Muscle of leg (tissue), 11 donors: ENCODE data around the gene TNFAIP8. TPM values are rescaled to one million over a fixed set of nuclear protein-coding genes. Genes with fewer than 3 reads are reported as not detected.
"Not testable (repeated sequence)": the region's sequence is repeated elsewhere in the genome, so short reads cannot be mapped to it uniquely, and the experiment has no call there.

Experiments
- DNase-seq: peaks from one replicate; pipeline ENCODE4 v3.0.0; 2013
- H3K27ac ChIP-seq: one replicate; pipeline ENCODE4 v1.5.1; 2013; ENCODE audit warnings: mild to moderate bottlenecking, low read length, control low read depth
- H3K27me3 ChIP-seq: one replicate; pipeline ENCODE4 v1.6.1; 2013; ENCODE audit warnings: low read length; ENCODE audit not compliant: control insufficient read depth, insufficient read depth
- H3K36me3 ChIP-seq: one replicate; pipeline ENCODE4 v1.6.1; 2013; ENCODE audit warnings: low read length; ENCODE audit not compliant: control insufficient read depth, insufficient read depth
- H3K4me1 ChIP-seq: one replicate; pipeline ENCODE4 v1.6.1; 2013; ENCODE audit warnings: low read length; ENCODE audit not compliant: control insufficient read depth, insufficient read depth
- H3K4me3 ChIP-seq: one replicate; pipeline ENCODE4 v1.5.1; 2013; ENCODE audit warnings: low read length, control low read depth
- H3K9me3 ChIP-seq: replicated peaks from 2 replicates; pipeline ENCODE4 v1.6.1; 2013; ENCODE audit warnings: low read depth, low read length; ENCODE audit not compliant: control insufficient read depth
- WGBS: methylation state at CpG from one replicate; pipeline ENCODE4 v1.1.5; 2013; ENCODE audit warnings: missing lambda C conversion rate; ENCODE audit not compliant: insufficient coverage; 5-methylcytosine and 5-hydroxymethylcytosine counted together
- polyA plus RNA-seq, 8 donors: library from polyadenylated mRNA; unstranded; fragments of 120-200 nt; gene quantifications; one replicate each; pipeline versions ENCODE4 v1.2.1 to v1.2.3, GENCODE V29; 2013; ENCODE audit warnings: inconsistent platforms in 1 of 8, low replicate concordance in 1 of 8; ENCODE audit not compliant: insufficient read length in 8 of 8, insufficient read depth in 1 of 8
- total RNA-seq: library from RNA; stranded (reverse); fragments of 120-200 nt; gene quantifications from one replicate; pipeline ENCODE4 v1.2.4, GENCODE V29; 2013

The TNFAIP8 gene
- total and polyA plus RNA-seq, 9 donors = 10.8 to 14.8 (median 12.1) TPM

DNA sequence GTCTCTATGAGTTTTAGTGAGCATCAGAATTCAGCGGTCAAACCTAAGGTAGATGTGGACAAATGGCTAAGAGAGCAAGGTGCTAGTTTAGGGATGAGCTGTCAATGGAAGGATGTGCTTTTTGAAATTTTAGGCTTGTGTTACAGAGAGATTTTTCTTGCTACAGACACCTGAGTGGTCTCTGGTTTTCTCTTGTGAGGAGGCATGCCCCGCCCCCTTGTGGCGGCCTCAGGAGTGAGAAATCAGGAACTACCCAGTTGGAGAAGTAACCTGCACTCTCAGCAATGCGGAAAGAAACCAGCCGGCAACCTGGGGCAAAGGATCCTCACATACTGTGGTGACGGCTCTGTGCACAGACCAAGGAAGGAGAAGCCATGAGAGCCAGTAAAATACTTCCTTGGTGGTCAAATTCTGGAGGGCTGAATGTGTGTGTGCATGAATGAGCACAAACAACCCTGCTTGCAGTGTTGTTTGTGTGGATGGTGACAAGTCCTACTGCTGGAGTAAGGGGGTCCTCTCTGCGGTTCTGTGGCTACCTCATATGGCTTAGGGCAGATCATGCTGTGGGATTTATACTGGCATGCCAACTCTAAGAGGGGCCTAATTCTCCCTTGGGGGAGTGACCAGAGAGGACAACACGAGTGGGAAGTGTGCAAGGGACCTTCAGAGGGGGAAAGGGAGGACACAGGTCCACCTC is 79.8 kb downstream of the TNFAIP8 start:
- 62% methylated on average over 6 of the region's 8 CpGs for WGBS

DNA sequence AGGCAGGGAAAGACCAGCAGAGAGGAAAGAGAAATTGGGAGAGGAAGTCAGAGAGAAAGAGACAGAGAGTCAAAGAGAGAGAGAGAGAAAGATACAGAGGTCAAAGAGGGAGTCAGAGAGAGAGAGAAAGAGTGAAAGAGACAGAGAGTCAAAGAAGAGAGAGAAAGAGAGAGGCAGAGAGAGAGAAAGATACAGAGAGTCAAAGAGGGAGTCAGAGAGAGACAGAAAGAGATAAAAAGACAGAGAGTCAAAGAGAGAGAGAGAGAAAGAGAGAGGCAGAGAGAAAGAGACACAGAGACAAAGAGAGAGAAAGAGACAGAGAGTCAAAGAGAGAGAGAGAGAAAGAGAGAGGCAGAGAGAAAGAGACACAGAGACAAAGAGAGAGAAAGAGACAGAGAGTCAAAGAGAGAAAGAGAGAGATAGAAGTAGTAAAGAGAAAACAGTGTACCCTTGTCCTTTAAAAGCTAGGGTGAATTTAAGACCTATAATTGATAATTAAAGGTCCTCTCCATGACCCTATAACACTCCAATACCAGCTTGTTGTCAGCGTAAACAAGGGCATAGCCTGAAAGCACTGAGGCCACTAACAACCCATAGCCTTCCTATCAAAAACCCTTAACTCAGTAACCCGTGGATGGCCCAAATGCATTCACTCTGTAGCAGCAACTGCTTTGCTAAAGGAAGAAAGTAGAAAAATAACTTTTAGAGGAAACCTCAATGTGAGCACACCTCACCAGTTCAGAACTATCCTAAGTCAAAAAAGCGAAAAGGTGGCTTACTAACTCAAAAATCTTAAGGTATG is 82.2 kb downstream of the TNFAIP8 start:
- WGBS = no CpG with 5 or more reads among the region's 3 CpGs

More for the DNA sequence above, 79.8 kb downstream of the TNFAIP8 start:
- H3K27ac ChIP-seq = no peak overlapping the region
- H3K9me3 ChIP-seq = no peaks in the 10 kb centered on the region
- H3K4me3 ChIP-seq = no peak overlapping the region
- DNase-seq = peak; percentile 41
- no peaks in the 10 kb centered on the region for H3K36me3 ChIP-seq
- H3K4me1 ChIP-seq = no peaks in the 10 kb centered on the region
- no peaks in the 10 kb centered on the region for H3K27me3 ChIP-seq

DNA sequence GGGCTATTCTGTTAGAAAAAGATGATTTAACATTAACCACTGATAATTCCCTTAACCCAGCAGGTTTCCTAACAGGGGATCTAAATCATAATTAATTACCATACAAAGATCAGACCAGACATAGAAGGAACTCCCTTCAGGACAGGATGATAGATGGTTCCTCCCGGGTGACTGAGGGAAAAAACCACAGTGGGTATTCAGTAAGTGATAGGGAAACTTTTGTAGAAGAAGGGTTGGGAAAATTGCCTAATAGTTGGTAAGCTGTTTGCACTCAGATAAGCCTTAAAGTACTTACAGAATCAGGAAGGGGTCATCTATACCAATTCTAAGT is 82.7 kb downstream of the TNFAIP8 start:
- not testable (repeated sequence) for DNase-seq, H3K9me3 ChIP-seq, H3K27ac ChIP-seq, H3K36me3 ChIP-seq, H3K27me3 ChIP-seq, H3K4me1 ChIP-seq, H3K4me3 ChIP-seq
- no CpG with 5 or more reads among the region's 1 CpG for WGBS

More for the DNA sequence above, 82.2 kb downstream of the TNFAIP8 start:
- not testable (repeated sequence) for H3K36me3 ChIP-seq, H3K27me3 ChIP-seq, H3K4me3 ChIP-seq, H3K27ac ChIP-seq, H3K9me3 ChIP-seq, H3K4me1 ChIP-seq, DNase-seq

DNA sequence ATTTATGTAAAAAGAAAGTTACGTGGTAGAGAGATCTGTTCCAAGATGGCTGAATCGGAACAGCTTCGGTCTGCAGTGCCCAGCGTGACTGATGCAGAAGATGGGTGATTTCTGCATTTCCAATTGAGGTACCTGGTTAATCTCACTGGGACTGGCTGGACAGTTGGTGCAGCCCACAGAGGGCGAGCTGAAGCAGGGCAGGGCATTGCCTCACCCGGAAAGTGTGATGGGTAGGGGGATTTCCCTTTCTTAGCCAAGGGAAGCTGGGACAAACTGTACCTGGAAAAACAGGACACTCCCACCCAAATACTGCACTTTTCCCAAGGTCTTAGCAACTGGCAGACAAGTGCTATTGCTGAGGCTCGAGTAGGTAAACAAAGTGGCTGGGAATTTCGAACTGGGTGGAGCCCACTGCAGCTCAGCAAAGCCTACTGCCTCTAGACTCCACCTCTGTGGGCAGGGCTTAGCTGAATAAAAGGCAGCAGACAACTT is 83.4 kb downstream of the TNFAIP8 start:
- no peaks in the 10 kb centered on the region for H3K4me1 ChIP-seq
- DNase-seq = no peak
- WGBS = 80% methylated on average over 5 of the region's 8 CpGs
- no peaks in the 10 kb centered on the region for H3K36me3 ChIP-seq
- H3K27me3 ChIP-seq = no peaks in the 10 kb centered on the region
- H3K4me3 ChIP-seq = no peak overlapping the region
- no peaks in the 10 kb centered on the region for H3K9me3 ChIP-seq
- H3K27ac ChIP-seq = no peak overlapping the region

DNA sequence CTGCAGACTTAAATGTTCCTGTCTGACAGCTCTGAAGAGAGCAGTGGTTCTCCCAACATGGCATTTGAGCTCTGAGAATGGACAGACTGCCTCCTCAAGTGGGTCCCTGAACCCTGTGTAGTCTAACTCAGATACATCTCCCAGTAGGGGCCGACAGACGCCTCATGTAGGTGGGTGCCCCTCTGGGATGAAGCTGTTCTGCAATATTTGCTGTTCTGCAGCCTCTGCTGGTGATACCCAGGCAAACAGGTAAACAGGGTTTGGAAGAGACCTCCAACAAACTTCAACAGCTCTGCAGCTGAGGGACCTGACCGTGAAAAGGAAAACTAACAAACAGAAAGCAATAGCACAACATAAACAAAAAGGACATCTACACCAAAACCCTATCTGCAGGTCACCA is 83.8 kb downstream of the TNFAIP8 start:
- WGBS = no CpG with 5 or more reads among the region's 3 CpGs
- DNase-seq, H3K4me1 ChIP-seq, H3K27ac ChIP-seq, H3K9me3 ChIP-seq, H3K27me3 ChIP-seq, H3K4me3 ChIP-seq, H3K36me3 ChIP-seq: not testable (repeated sequence)

DNA sequence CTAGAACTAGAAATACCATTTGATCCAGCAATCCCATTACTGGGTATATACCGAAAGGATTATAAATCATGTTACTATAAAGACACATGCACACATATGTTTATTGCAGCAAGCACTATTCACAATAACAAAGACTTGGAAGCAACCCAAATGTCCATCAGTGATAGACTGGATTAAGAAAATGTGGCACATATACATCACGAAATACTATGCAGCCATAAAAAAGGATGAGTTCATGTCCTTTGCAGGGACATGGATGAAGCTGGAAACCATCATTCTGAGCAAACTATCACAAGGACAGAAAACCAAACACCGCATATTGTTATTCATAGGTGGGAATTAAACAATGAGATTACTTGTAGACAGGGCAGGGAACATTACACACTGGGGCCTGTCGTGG is 88.8 kb downstream of the TNFAIP8 start:
- not testable (repeated sequence) for H3K36me3 ChIP-seq, H3K4me3 ChIP-seq, H3K9me3 ChIP-seq, H3K4me1 ChIP-seq, H3K27me3 ChIP-seq, DNase-seq, H3K27ac ChIP-seq
- no CpG with 5 or more reads among the region's 4 CpGs for WGBS

DNA sequence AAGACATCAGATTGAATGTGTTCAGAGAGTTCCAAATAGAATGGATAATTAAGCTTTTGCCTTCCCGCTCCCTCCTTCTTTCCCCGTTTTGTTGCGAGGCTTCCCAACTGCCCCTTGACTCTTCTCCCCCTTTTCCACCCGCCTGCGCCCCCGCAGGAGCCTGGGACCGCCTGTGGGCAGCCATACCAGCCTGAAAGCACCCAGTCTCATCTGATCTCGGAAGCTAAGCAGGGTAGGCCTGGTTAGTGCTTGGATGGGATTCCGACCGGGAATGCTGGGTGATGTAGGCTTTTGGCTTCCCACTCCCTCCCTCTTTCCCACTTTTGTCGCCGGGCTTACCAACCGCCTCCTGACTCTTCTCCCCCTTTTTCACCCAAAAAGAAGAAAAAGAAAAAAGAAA is 89.7 kb downstream of the TNFAIP8 start:
- H3K4me1 ChIP-seq = no peaks in the 10 kb centered on the region
- H3K4me3 ChIP-seq = no peak overlapping the region
- H3K36me3 ChIP-seq = no peaks in the 10 kb centered on the region
- no peak overlapping the region for H3K27ac ChIP-seq
- peaks cover 4% of the 10 kb centered on the region for H3K27me3 ChIP-seq
- no peak for DNase-seq
- no peaks in the 10 kb centered on the region for H3K9me3 ChIP-seq
- WGBS = no CpG with 5 or more reads among the region's 13 CpGs

Other genes starting within 250 kb of the TNFAIP8 start
- 86.9 TPM for gene HSD17B4, start 96.5 kb downstream of the TNFAIP8 start, total RNA-seq
- gene HSD17B4, start 96.5 kb downstream of the TNFAIP8 start, polyA plus RNA-seq = 10 to 100 TPM; 69.0 to 92.7 (median 81.2) TPM